ENCODE measurements around the gene ALKBH6. TPM values are rescaled to one million over a fixed set of nuclear protein-coding genes. Genes with fewer than 3 reads are reported as not detected.
A peak's percentile ranks its signal among the peaks of the same experiment; 100 is the strongest.

ALKBH6 gene
- total RNA-seq, 1 donor from 2014 or later = 16.3 TPM

- Histone ChIP-seq H3K4me2 (no peak overlapping the region), H3K9ac (no peak overlapping the region), H2AFZ (replicated peaks) (peak overlapping the region; percentile 50), H3K9me3 (ENCODE audit: low read depth) (no peaks in the 10 kb centered on the region), H3K4me1 (no peaks in the 10 kb centered on the region), H3K79me2 (ENCODE audit: low read depth) (no peaks in the 10 kb centered on the region), H3K4me3 (no peak overlapping the region), H4K20me1 (ENCODE audit: low read depth) (peaks cover 9% of the 10 kb centered on the region), H3K36me3 (no peaks in the 10 kb centered on the region), H3K27ac (no peak overlapping the region), H3F3A (ENCODE audit: low read depth) (no peaks in the 10 kb centered on the region), H3K27me3 (peaks cover 25% of the 10 kb centered on the region)
- no peaks in the 10 kb centered on the region for H3K9me3 Mint-ChIP-seq
- no peak overlapping the region for H3K27ac Mint-ChIP-seq
- no peaks in the 10 kb centered on the region for H3K4me1 Mint-ChIP-seq
- H3K27me3 Mint-ChIP-seq (ENCODE audit: insufficient read depth, low read depth) = peaks cover 23% of the 10 kb centered on the region
- TF ChIP-seq EZH2phosphoT487 (IDR thresholded peaks at IDR 0.05) (no peak), CTCF (IDR thresholded peaks at IDR 0.05) (peak; percentile 56)
- DNase-seq (ENCODE audit: low spot score) = peak; percentile 79
- no peaks in the 10 kb centered on the region for H3K36me3 Mint-ChIP-seq
- peak overlapping the region; percentile 68 for H3K4me3 Mint-ChIP-seq
Observed at GRCh38 chr19:35977446-35978222, 36.4 kb downstream of the ALKBH6 start.

- Mint-ChIP-seq H3K4me1 (no peaks in the 10 kb centered on the region), H3K4me3 (peak overlapping the region; percentile 14)
Observed at GRCh38 chr19:35975608-35976214, 38.3 kb downstream of the ALKBH6 start.

DNA sequence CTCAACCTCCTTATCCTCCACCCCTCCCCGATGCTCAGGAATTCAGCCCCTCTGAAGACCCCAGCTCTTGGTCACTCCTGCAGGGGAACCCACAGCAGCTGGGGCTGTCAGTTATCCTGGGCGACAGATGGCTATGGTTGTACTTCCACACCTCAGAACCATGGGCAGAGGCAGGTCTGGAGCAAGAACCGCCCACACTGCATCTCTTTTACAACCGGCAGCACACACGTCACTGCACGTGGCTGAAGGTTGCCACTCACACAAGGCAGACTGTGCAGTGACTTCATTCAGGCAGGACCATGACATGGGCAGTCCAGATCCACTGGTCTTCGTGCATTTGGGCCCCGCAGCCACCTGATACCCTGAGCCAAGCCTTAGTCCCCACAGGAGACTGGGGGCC lies 40.5 kb downstream of the ALKBH6 start:
- Histone ChIP-seq H2AFZ (replicated peaks) (no peak overlapping the region), H3K9ac (no peak overlapping the region), H3K4me1 (no peaks in the 10 kb centered on the region), H3K36me3 (no peaks in the 10 kb centered on the region), H3F3A (ENCODE audit: low read depth) (no peaks in the 10 kb centered on the region), H3K27ac (no peak overlapping the region), H4K20me1 (ENCODE audit: low read depth) (peaks cover 9% of the 10 kb centered on the region), H3K4me2 (no peak overlapping the region), H3K27me3 (peaks cover 5% of the 10 kb centered on the region), H3K4me3 (no peak overlapping the region), H3K79me2 (ENCODE audit: low read depth) (no peaks in the 10 kb centered on the region), H3K9me3 (ENCODE audit: low read depth) (no peaks in the 10 kb centered on the region)
- Mint-ChIP-seq H3K27me3 (ENCODE audit: insufficient read depth, low read depth) (peaks cover 15% of the 10 kb centered on the region), H3K27ac (no peak overlapping the region), H3K9me3 (no peaks in the 10 kb centered on the region), H3K4me1 (no peaks in the 10 kb centered on the region), H3K4me3 (no peak overlapping the region), H3K36me3 (no peaks in the 10 kb centered on the region)
- DNase-seq (ENCODE audit: low spot score) = no peak
- TF ChIP-seq EZH2 (IDR thresholded peaks at IDR 0.05) (no peak), CTCF (IDR thresholded peaks at IDR 0.05) (no peak), EZH2phosphoT487 (IDR thresholded peaks at IDR 0.05) (no peak)

More at GRCh38 chr19:35975608-35976214, 38.3 kb downstream of the ALKBH6 start:
- TF ChIP-seq EZH2phosphoT487 (IDR thresholded peaks at IDR 0.05) = no peak
- no peak for TF ChIP-seq EZH2 (IDR thresholded peaks at IDR 0.05)
- TF ChIP-seq CTCF (IDR thresholded peaks at IDR 0.05) = no peak
- H2AFZ ChIP-seq (replicated peaks) = no peak overlapping the region
- peak; percentile 83 for DNase-seq (ENCODE audit: low spot score)
- H3K9ac ChIP-seq = no peak overlapping the region
- no peak overlapping the region for H3K27ac Mint-ChIP-seq
- peaks cover 17% of the 10 kb centered on the region for H3K27me3 Mint-ChIP-seq (ENCODE audit: insufficient read depth, low read depth)
- H3F3A ChIP-seq (ENCODE audit: low read depth) = no peaks in the 10 kb centered on the region
- H3K9me3 ChIP-seq (ENCODE audit: low read depth) = no peaks in the 10 kb centered on the region
- no peak overlapping the region for H3K27ac ChIP-seq
- H3K36me3 ChIP-seq = no peaks in the 10 kb centered on the region
- no peaks in the 10 kb centered on the region for H3K9me3 Mint-ChIP-seq
- peaks cover 6% of the 10 kb centered on the region for H3K27me3 ChIP-seq
- H3K4me1 ChIP-seq = no peaks in the 10 kb centered on the region
- H4K20me1 ChIP-seq (ENCODE audit: low read depth) = peaks cover 9% of the 10 kb centered on the region
- H3K4me3 ChIP-seq = no peak overlapping the region
- no peaks in the 10 kb centered on the region for H3K79me2 ChIP-seq (ENCODE audit: low read depth)
- H3K4me2 ChIP-seq = no peak overlapping the region
- no peaks in the 10 kb centered on the region for H3K36me3 Mint-ChIP-seq

All from neural progenitor cell (in vitro differentiated cells).